Activated T-cell treated with anti-CD3 and anti-CD28 coated beads for 24 hours (primary cell): ENCODE data around the gene ACAD10.

Experiments used
- DNase-seq: peaks from one replicate; pipeline ENCODE4 v3.0.0-alpha.2; 2020; ENCODE audit warnings: low read depth

Gene ACAD10

DNA sequence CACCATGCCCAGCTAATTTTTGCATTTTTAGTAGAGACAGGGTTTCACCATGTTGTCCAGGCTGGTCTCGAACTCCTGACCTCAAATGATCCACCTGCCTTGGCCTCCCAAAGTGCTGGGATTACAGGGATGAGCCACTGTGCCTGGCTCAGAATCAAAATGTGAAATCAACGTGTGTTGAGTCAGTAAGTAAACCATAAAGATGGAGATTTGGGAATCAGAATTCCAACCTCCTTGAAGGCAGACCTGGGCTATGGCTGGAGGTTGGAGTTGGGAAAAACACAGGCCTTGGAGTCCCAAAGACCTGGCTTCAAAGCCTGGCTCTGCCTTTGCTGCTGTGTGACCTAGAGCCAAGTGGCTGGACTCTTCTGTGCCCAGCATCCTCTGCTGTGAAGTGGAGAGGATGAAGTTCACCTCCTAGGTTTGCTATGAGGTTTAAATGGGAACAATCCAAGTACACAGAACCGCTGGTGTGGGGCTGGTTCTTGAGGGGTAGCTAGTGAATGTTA is 91.0 kb downstream of the ACAD10 start:
- no peak for DNase-seq

DNA sequence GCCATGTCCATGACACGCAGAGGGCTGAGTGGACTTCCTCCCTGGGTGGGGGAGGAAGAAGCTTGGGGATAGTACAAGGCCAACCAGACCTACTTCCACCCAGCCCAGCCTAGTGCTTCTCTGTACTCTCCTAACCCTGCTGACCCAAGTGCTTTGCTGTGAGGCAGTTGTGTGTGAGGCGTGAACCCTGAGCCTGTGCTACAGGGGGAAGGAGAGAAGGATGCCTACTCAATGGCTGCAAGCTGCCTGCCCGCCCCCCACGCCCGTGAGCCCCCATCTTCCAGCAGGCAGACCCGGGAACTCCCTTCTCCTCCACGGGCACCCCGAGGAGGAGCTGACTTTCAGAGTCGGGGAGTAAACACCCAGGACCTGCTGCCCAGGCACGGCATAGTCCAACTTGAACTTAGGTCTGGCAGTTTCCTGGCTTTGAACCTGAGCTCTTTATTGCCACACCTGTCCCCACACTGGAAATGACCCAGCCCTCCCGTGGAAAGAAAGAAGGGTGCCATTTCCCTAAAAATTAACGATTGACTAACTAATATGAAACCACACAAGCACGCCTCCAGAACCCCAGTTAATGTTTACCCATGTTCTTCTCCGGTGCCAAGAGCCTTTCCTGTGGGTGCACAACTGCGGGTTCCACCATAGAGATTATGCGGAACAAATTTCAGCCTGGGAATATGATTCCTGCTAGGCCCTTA is 91.6 kb downstream of the ACAD10 start:
- no peak for DNase-seq

DNA sequence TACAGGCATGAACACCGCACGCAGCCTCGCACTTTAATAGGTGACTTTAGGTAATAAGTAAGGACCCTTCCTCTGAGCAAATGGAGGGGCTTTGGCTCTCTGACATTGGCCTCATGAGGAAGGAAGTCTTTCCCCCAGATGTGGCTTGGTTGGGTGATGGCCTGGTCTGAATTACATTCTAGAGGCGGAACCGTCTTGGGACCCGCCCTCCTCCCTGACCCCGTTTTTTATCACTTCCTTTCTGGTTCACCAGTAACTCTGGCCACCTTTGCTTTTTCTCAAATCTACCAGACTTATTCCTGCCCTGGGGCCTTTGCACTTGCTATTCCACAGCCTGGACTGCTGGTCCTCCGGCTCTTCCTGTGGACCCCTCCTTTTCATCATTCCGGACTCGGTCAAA is 94.3 kb downstream of the ACAD10 start:
- DNase-seq = no peak

DNA sequence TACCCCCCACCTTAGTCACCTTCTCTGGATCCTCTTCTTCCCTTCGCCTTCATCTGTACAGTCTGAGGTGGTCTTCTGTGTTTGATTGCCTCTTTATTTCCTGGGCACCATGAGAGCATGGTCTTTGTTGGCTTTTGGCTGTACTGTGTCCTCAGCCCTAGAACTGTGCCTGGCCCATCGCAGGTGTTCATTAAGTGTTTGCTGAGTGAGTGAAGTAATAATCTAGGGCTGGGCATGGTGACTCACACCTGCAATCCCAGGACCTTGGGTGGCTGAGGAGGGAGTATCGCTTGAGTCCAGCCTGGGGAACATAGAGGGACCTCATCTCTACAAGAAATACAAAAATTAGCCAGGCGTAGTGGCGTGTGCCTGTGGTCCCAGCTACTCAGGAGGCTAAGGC is 94.8 kb downstream of the ACAD10 start:
- no peak for DNase-seq

DNA sequence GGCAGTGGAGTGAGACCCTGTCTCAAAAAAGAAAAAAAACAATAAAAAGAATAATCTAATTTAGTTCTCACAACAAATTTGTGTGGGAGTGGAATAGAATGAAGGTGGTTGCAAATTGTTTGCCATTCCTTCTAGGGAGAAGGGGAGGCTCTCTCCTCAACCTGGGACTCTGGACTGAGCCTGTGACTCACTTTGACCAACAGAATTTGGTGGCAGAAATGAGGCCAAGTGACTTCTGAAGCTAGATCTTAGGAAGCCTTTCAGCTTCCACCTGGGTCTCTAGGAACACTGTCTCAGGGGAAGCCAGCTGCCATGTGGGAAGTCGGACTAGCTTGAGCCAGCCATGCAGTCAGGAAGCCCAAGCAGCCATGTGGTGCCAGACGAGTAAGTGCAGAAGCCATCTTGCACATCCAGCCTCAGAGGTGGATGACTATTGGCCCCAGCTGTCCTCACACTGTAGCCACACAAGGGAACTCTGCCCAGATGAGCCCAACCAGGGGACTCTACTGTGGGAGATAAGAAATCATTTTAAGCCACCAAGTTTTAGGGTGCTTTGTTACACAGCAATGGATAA is 95.3 kb downstream of the ACAD10 start:
- no peak for DNase-seq

DNA sequence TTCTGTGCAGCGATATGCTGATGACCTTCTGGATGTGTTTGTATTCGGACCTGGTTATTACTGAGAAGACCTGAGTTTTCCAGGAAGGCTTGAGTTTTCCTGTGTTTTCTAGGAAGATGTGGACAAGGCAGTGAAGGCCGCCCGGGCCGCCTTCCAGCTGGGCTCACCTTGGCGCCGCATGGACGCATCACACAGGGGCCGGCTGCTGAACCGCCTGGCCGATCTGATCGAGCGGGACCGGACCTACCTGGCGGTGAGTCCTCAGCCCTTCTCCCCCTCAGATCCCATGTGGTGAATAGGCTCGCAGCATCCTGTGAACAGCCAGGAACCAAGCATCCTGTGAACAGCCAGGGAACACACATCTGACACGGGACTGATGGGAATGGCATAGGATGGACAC is 97.2 kb downstream of the ACAD10 start:
- no peak for DNase-seq

DNA sequence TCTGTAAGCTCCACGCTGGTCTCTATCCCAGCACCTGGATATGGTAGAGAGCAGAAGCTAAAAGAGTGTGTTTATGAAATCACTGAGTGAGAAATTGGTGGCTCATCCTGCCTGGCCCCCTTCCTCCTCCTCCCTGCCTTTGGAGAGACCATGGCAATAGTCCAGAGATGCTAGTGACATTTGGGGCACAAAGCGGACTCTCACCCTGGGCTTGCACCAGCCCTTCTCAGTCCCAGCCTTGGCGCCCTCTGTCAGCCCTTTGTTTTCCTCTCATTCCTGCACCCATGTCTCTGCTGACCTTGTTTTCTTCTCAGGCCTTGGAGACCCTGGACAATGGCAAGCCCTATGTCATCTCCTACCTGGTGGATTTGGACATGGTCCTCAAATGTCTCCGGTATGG is 99.1 kb downstream of the ACAD10 start:
- DNase-seq = no peak

DNA sequence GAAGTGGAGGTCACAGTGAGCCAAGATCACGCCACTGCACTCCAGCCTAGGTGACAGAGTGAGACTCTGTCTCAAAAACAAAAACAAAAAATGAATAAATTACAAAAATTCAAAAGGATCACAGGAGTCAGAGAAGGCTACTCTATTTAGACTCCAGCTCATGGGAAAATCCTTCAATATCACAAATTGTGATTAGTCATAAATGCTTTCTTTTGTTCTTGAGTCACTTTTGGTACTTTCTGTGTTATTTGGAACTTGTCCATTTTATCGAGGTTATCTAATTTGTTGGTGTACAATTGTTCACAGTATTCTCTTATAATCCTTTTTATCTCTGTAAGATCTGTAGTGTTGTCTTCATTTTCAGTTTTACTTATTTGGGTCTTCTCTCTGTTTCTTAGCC is 99.8 kb downstream of the ACAD10 start:
- DNase-seq = no peak

DNA sequence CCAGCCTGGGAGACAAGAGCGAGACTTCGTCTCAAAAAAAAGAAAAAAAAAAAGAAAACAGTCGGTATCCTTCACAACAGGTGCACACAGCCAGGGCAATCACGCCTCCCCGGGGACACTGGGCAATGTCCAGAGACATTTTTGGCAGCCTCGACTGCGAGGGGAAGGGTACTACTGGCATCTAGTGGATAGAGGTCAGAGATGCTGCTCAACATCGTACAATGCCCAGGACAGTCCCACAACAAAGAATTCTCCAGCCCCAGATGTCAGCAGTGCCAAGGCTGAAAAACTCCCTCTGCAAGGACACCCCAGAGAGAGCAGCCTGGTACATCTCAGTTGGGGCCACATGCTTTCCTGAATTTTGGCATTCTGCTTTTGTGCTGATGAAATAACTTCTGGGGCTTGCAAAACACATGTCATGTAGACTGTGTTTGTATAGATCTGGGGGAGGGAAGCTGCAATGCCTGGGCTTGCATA is 102.4 kb downstream of the ACAD10 start:
- DNase-seq = no peak

DNA sequence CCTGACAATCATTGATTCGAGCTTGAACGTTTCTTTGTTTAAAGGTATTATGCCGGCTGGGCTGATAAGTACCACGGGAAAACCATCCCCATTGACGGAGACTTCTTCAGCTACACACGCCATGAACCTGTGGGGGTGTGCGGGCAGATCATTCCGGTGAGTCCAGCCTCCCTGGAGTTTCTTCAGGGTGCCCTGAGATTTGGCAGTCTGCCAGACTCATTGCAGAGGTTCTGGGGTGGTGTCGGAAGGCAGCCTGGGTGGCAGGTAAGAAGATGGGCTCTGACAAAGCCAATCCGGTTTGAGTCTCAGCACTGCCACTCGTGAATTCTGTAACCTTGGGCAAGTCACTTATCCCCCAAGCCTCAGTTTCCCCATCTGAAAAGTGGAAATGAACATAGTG is 103.9 kb downstream of the ACAD10 start:
- DNase-seq = no peak

DNA sequence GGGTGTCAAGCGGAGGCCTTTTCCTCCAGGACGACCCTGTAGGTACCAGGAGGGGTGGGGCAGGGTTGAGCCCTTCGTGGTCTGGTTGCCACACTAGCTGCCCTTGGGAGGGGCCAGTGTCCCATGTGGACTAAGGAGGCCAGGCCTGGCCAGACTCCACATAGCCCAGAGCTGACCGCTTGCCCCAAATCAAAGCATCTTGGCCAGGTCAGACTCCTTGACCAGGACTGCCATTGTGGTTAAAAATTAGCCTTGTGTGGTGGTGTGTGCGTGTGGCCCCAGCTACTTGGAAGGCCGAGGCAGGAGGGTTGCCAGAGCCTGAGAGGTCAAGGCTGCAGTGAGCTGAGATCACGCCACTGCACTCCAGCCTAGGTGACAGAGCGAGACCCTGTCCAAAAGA is 105.7 kb downstream of the ACAD10 start:
- no peak for DNase-seq

DNA sequence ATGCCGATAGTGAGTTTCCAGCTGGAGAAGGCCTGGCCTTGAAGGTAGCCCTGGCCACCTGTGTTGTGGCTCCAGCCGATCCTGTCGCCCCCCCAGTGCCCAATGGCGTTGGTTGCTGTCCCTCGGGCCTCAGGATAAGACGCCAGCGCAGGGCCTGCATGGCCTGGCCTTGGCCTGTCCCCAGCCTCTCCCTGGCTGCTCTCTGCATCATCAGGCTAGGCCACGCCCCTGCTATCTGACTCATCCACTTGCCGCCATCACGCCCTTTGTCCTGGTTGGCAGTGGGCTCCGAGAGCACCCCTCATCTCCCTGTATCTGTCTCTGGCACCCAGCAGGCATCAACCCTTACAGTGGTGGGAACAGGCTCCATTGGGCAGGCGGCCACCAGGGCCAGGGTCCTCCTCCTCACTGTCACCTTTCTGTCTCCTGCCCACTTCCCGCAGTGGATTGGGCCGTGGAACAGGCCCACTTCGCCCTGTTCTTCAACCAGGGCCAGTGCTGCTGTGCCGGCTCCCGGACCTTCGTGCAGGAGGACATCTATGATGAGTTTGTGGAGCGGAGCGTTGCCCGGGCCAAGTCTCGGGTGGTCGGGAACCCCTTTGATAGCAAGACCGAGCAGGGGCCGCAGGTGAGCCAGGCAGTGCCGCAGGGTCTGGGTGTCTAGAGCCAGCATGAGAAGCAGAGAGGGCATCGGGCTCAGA is 106.5 kb downstream of the ACAD10 start:
- DNase-seq = no peak

DNA sequence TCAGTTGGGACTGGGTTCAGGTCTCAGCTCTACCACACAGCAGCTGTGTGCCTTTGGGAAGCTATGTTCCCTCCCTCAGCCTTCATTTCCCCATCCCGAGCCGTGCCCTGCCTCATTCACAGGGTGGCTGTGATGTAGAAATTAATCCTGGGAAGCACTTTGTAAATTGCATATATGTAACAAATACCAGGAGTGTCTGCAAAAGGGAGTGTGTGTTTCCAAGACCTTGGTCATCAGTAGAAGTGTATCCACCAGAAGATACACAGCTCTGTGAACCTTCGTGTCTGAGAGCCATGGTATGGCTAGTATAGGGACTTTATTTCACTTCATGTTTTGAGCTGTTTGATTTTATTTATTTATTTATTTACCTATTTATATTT is 107.0 kb downstream of the ACAD10 start:
- DNase-seq = no peak

DNA sequence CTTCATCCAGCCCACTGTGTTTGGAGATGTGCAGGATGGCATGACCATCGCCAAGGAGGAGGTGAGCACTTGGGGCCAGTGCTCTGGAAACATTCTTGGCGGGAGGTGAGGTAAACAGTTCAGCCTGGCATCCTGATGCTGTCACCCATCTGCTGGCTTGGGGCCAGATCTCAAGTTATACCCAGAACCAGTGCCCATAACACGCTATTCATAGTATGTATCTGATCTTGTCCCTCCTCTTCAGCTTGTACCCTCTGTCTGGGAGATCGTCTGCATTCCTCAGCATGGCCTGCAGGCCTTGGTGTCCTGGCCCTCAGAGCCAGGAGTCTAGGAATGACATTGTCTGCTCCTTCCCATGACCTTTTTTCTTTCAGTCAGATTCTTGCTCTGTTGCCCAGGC is 112.3 kb downstream of the ACAD10 start:
- DNase-seq = no peak

DNA sequence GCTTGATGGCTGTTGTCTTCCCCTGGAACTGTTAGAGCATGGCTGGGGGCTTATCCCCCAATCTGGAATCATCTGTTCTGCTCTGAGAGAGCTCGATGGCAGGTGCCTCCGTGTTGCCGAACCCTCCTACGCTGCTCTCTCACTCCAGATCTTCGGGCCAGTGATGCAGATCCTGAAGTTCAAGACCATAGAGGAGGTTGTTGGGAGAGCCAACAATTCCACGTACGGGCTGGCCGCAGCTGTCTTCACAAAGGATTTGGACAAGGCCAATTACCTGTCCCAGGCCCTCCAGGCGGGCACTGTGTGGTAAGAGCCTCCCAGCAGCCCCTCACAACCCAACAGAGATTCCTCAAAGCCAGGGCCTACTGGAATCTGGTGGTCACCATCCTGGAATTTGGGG is 113.9 kb downstream of the ACAD10 start:
- no peak for DNase-seq

DNA sequence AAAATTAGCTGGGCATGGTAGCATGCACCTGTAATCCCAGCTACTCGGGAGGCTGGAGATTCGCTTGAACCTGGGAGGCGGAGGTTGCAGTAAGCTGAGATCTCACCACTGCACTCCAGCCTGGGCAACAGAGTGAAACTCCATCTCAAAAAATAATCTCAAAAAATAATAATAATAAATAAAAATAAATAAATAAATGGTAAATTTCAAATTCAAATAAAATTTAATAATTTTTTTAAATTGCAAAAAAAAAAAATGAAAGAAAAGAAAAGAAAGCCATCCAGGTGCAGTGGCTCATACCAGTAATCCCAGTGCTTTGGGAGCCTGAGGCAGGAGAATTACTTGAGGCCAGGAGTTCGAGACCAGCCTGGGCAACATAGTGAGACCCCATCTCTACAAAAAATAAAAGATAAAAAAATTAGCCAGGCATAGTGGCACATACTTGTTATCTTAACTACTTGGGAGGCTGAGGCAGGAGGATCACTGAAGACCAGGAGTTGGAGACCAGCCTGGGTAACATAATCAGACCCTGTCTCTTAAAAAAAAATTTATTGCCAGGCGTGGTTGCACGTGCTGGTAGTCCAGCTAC is 117.3 kb downstream of the ACAD10 start:
- no peak for DNase-seq

DNA sequence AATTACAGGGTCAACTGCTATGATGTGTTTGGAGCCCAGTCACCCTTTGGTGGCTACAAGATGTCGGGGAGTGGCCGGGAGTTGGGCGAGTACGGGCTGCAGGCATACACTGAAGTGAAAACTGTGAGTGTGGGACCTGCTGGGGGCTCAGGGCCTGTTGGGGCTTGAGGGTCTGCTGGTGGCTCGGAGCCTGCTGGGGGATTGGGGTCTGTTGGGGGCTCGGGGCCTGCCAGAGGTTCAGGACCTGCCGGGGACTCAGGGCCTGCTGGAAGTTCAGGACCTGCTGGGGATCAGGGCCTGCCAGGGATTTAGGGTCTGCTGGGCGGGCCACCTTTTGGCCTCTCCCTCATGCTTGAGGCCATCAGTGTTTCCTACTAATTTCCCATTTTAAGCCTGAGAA is 118.0 kb downstream of the ACAD10 start:
- no peak for DNase-seq

DNA sequence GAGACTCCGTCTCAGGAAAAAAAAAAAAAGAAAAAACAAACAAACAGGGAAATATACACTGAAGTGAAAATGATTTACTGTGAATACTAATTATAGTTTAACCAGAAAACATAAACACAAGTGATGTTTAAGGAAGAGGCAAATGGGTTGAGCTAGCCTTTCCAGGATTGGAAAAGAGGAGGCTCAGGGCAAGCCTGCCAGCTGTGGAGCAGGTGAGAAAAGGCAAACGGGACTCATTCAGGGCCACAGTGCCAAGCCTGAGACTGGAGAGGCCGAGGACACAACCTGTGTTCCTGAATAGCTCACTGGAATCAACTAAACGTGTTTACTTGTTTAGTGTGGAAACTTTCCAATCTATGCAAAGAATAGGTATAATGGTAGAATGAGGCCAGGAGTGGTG is 120.5 kb downstream of the ACAD10 start:
- DNase-seq = no peak
